ENCODE data around the gene CHMP6. TPM values are rescaled to one million over a fixed set of nuclear protein-coding genes. Genes with fewer than 3 reads are reported as not detected.
"Not testable (repeated sequence)": the region's sequence is repeated elsewhere in the genome, so short reads cannot be mapped to it uniquely, and the experiment has no call there.

Gene CHMP6
- total RNA-seq, 2 donors from 2014 or later = 28.4 to 32.5 TPM

GRCh38 chr17:81015136-81015535 is 23.5 kb downstream of the CHMP6 start:
- peaks cover 4% of the 10 kb centered on the region for H3K27me3 Mint-ChIP-seq (ENCODE audit: insufficient read depth)
- no peak overlapping the region for H3K4me3 ChIP-seq (ENCODE audit: low read length)
- TF ChIP-seq CTCF (conservative IDR thresholded peaks at IDR 0.05) = no peak
- H3K4me1 ChIP-seq (ENCODE audit: control insufficient read depth, insufficient read depth, low read length) = peaks cover 6% of the 10 kb centered on the region
- no peak for DNase-seq
- H3K27ac ChIP-seq (ENCODE audit: low read depth, low read length) = no peak overlapping the region
- H3K9ac ChIP-seq (ENCODE audit: extremely low read depth, low read length, poor library complexity, severe bottlenecking) = no peak overlapping the region
- whole genome bisulfite sequencing, 2 experiments (ENCODE audit: insufficient coverage in 1 of 2, insufficient read length in 1 of 2) = 82 to 100% methylated on average over 1 of the region's 1 CpG
- peaks cover 39% of the 10 kb centered on the region for H3K9me3 ChIP-seq (ENCODE audit: control insufficient read depth, low read length)
- no peak overlapping the region for H3K27ac Mint-ChIP-seq
- H3K36me3 Mint-ChIP-seq (ENCODE audit: low read depth) = peaks cover 2% of the 10 kb centered on the region
- H3K4me1 Mint-ChIP-seq = peaks cover 23% of the 10 kb centered on the region
- H3K36me3 ChIP-seq (ENCODE audit: control insufficient read depth, insufficient read depth, low read length) = no peaks in the 10 kb centered on the region
- no peaks in the 10 kb centered on the region for H3K27me3 ChIP-seq (ENCODE audit: control insufficient read depth, insufficient read depth, low read length, poor library complexity, severe bottlenecking)
- H3K9me3 Mint-ChIP-seq = peaks cover 42% of the 10 kb centered on the region
- no peak overlapping the region for H3K4me3 Mint-ChIP-seq

GRCh38 chr17:81016575-81016974 is 24.9 kb downstream of the CHMP6 start:
- no peak overlapping the region for H3K27ac Mint-ChIP-seq
- Histone ChIP-seq H3K27ac (ENCODE audit: low read depth, low read length) (no peak overlapping the region), H3K27me3 (ENCODE audit: control insufficient read depth, insufficient read depth, low read length, poor library complexity, severe bottlenecking) (no peaks in the 10 kb centered on the region), H3K4me3 (ENCODE audit: low read length) (no peak overlapping the region), H3K9ac (ENCODE audit: extremely low read depth, low read length, poor library complexity, severe bottlenecking) (no peak overlapping the region), H3K4me1 (ENCODE audit: control insufficient read depth, insufficient read depth, low read length) (peaks cover 6% of the 10 kb centered on the region), H3K9me3 (ENCODE audit: control insufficient read depth, low read length) (peaks cover 25% of the 10 kb centered on the region), H3K36me3 (ENCODE audit: control insufficient read depth, insufficient read depth, low read length) (no peaks in the 10 kb centered on the region)
- no peaks in the 10 kb centered on the region for H3K27me3 Mint-ChIP-seq (ENCODE audit: insufficient read depth)
- H3K36me3 Mint-ChIP-seq (ENCODE audit: low read depth) = peaks cover 2% of the 10 kb centered on the region
- no peak overlapping the region for H3K4me3 Mint-ChIP-seq
- no peak for TF ChIP-seq CTCF (conservative IDR thresholded peaks at IDR 0.05)
- no peak for DNase-seq
- WGBS, 2 experiments (ENCODE audit: insufficient coverage in 1 of 2, insufficient read length in 1 of 2) = 89 to 100% methylated on average over 1 to 2 of the region's 2 CpGs
- H3K4me1 Mint-ChIP-seq = peaks cover 23% of the 10 kb centered on the region
- peaks cover 28% of the 10 kb centered on the region for H3K9me3 Mint-ChIP-seq

- 90 to 95% methylated on average over 4 of the region's 4 CpGs for WGBS, 2 experiments (ENCODE audit: insufficient coverage in 1 of 2, insufficient read length in 1 of 2)
- H3K4me1 Mint-ChIP-seq = peaks cover 28% of the 10 kb centered on the region
- H3K4me3 ChIP-seq (ENCODE audit: low read length); H3K27me3 ChIP-seq (ENCODE audit: control insufficient read depth, insufficient read depth, low read length, poor library complexity, severe bottlenecking); H3K4me1 ChIP-seq (ENCODE audit: control insufficient read depth, insufficient read depth, low read length); H3K27ac ChIP-seq (ENCODE audit: low read depth, low read length); DNase-seq; H3K27ac Mint-ChIP-seq; H3K9ac ChIP-seq (ENCODE audit: extremely low read depth, low read length, poor library complexity, severe bottlenecking); H3K36me3 Mint-ChIP-seq (ENCODE audit: low read depth); H3K27me3 Mint-ChIP-seq (ENCODE audit: insufficient read depth); H3K4me3 Mint-ChIP-seq; H3K36me3 ChIP-seq (ENCODE audit: control insufficient read depth, insufficient read depth, low read length): not testable (repeated sequence)
- H3K9me3 Mint-ChIP-seq = peaks cover 20% of the 10 kb centered on the region
- H3K9me3 ChIP-seq (ENCODE audit: control insufficient read depth, low read length) = peaks cover 18% of the 10 kb centered on the region
Measured at GRCh38 chr17:81017330-81017729, 25.7 kb downstream of the CHMP6 start.
